AG08396 (cell line): ENCODE results near the gene METTL17.

Experiments
- DNase-seq: peaks from one replicate; pipeline ENCODE4 v3.0.0; 2012; ENCODE audit warnings: low spot score, mixed read lengths

METTL17 gene

DNA sequence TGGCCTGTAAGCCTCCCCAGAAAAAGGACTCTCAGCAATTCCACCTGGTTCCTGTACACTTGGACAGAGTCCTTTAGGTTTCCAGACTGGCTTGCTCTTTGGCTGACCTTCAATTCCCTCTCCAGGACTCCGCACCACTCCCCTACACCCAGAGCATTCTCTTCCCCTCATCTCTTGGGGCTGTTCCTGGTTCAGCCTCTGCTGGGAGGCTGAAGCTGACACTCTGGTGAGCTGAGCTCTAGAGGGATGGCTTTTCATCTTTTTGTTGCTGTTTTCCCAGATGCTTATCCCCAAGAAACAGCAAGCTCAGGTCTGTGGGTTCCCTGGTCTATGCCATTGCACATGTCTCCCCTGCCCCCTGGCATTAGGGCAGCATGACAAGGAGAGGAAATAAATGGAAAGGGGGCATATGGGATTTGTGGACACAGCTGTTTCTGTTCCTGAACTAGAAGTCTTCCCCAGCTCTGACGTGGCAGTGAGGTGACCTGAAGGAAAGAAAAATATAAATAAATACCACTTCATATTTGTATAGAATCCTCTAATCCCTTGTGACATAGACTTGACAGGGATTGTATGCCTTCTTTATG lies 53.7 kb downstream of the METTL17 start:
- DNase-seq, result no peak

- DNase-seq, result no peak
Observed at GRCh38 chr14:21043974-21044618, 54.3 kb downstream of the METTL17 start.
